GOT3 (cell line): ENCODE data around the gene FYN.

Experiments used
- DNase-seq: peaks from one replicate; lab custom pipeline; 2025; ENCODE audit warnings: mixed read lengths; lab: John Stamatoyannopoulos, UW

Gene FYN

GRCh38 chr6:111880181-111880888 lies 7.1 kb upstream of the FYN start:
- no peak for DNase-seq

- no peak for DNase-seq
Observed at GRCh38 chr6:111875741-111876140, 2.5 kb upstream of the FYN start.

- DNase-seq = no peak
Observed at GRCh38 chr6:111874025-111874415, 768 bp upstream of the FYN start.

GRCh38 chr6:111872401-111873177 lies 663 bp downstream of the FYN start:
- no peak for DNase-seq

GRCh38 chr6:111871725-111872400 lies 1.4 kb downstream of the FYN start:
- DNase-seq = no peak

GRCh38 chr6:111871207-111871606 lies 2.0 kb downstream of the FYN start:
- no peak for DNase-seq

- no peak for DNase-seq
Observed at GRCh38 chr6:111870742-111871064, 2.5 kb downstream of the FYN start.

GRCh38 chr6:111870051-111870741 lies 3.1 kb downstream of the FYN start:
- DNase-seq = no peak

- DNase-seq = no peak
Observed at GRCh38 chr6:111866857-111867256, 6.4 kb downstream of the FYN start.

- no peak for DNase-seq
Observed at GRCh38 chr6:111865909-111866546, 7.2 kb downstream of the FYN start.

GRCh38 chr6:111865049-111865585 lies 8.1 kb downstream of the FYN start:
- DNase-seq = no peak

GRCh38 chr6:111864138-111865048 lies 8.9 kb downstream of the FYN start:
- DNase-seq = no peak

- DNase-seq = no peak
Observed at GRCh38 chr6:111862741-111863140, 10.5 kb downstream of the FYN start.

- DNase-seq = no peak
Observed at GRCh38 chr6:111862314-111862713, 10.9 kb downstream of the FYN start.

GRCh38 chr6:111861431-111861885 lies 11.8 kb downstream of the FYN start:
- no peak for DNase-seq

- DNase-seq = no peak
Observed at GRCh38 chr6:111858347-111858746, 14.9 kb downstream of the FYN start.

GRCh38 chr6:111857674-111858337 lies 15.4 kb downstream of the FYN start:
- no peak for DNase-seq

GRCh38 chr6:111855753-111856152 lies 17.5 kb downstream of the FYN start:
- no peak for DNase-seq

GRCh38 chr6:111854683-111855082 lies 18.6 kb downstream of the FYN start:
- no peak for DNase-seq

- DNase-seq = no peak
Observed at GRCh38 chr6:111852725-111853124, 20.5 kb downstream of the FYN start.
